CD4-positive, alpha-beta T cell treated with Interleukin-12 subunit alpha and Interleukin-12 subunit beta, for 1 hour (primary cell): Measurements from ENCODE around the gene LGI4.

Experiments
- DNase-seq: peaks from one replicate; pipeline ENCODE4 v3.0.0-alpha.2; 2020

LGI4 gene

DNA sequence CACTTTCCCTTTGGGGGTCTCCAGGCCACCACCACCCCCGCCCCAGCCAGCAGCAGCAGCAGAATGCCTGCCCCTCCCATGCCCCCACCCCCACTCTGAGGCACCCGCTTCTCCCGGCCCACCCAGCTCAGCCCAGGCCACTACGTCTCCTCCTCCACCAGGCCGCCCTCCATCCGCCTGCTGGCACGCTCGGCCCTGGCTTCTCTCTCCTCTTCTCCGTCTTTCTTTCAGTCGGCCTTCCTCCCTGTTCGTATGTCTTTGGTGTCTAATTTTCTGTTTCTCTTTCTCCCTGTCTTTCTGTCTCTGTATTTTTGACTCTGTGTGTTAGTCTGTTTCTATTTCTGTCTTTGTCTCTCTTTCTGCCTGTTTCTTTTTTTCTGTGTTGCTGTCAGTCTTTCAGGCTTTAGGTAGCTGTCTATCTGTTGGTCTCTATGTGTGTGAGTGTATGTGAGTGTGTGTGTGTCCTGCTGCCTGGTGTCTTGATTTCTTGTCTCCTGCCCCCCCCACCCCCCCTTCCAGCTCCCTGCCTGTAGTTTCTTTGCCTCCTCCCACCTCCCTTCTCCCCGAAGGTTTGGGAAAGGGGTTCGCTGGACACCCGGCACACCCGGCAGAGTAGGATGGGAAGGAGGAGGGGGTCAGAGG lies at the start of gene LGI4:
Gene LGI4 (minus strand): TSS at position 459 of the 642 bp plus-strand sequence. CDS start 379 bp downstream, at position 80.
- DNase-seq: no peak

DNA sequence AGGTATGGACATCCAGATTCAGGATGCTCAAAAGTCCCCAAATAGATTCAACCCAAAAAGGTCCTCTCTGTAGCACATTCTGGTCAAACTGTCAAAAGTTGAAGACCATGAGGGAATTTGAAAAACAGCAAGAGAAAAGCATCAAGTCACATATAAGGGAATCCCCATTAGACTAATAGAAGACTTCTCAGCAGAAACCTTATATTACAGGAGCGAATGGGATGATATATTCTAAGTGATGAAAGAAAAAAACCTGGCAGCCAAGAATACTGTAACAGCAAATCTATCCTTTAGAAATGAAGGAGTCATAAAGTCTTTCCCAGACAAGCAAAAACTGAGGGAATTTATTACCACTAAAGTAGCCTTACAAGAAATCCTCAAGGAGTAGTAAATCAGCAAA lies 49.4 kb upstream of the LGI4 start:
- no peak for DNase-seq

GRCh38 chr19:35181387-35181786 lies 46.5 kb upstream of the LGI4 start:
- no peak for DNase-seq

GRCh38 chr19:35179830-35180229 lies 45.0 kb upstream of the LGI4 start:
- no peak for DNase-seq

DNA sequence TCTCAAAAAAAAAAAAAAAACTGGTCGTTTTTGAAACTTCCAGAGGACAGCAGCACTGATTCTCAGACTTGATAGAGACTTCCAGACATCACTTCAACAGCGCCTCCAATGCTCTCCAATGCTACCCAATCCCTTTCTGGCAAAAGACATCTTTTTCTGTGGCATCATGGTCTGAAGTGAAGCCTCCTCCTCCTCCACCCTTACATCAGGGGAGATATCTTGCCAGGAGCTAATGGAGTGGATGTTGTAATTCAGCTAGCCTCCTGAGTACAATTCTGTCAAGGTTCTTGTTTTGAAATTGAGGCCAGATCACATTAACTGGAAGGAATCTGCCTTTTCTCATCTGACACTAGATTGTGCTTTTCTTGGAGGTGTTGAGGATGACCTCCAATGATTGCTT lies 43.8 kb upstream of the LGI4 start:
- no peak for DNase-seq

DNA sequence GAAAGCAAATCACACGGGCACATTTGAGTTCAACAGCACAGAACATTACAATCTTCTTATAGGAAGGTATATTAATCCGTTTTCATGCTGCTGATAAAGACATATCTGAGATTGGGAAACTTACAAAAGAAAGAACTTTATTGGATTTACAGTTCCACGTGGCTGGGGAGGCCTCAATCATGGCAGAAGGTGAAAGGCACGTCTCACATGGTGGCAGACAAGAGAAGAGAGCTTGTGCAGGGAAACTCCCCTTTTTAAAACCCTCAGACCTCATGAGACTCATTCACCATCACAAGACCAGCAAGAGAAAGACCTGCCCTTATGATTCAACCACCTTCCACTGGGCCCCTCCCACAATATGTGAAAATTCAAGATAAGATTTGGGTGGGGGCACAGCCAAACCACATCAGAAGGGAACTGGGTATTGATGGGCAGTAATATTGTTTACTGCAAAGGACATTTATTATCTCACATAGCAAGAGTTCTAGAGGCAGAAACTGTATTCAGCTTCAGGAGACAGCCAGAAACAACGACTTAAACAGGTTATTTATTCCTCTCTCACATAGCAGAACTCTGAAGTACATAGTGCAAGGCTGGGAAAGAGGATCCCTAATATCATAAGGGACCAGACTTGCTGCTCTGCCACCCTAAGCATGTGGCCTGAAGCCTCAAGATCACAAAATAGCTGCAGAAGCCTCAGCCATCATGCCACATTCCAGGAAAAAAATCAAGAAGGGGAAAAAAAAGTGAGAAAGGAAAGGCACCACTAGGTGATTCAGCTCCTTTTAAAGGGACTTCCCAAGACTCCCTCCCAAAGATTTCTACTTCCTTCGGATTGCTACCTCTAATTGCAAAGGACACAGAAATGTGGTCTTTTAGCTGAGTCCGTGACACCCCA lies 42.8 kb upstream of the LGI4 start:
- no peak for DNase-seq

GRCh38 chr19:35176181-35176570 lies 41.3 kb upstream of the LGI4 start:
- DNase-seq: no peak

GRCh38 chr19:35174226-35174625 lies 39.4 kb upstream of the LGI4 start:
- DNase-seq: no peak

DNA sequence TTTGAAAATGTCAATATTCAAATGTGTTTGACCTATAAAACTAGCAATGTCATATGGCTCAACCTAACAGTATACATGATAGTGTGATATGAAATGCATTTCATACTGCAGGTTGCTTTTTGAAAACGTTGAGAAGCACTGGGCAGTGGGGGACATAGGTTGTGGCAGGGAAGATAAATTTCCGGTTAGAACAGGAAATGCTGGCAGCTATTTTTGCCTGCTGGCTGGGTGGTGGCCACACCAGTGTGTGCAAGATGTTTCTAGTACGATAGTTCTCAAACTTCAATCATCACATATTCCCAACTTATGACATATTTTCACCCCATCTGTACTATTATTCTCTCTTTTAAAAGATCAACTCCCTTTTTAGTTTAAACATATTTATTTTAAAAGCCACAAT lies 36.9 kb upstream of the LGI4 start:
- DNase-seq: no peak

DNA sequence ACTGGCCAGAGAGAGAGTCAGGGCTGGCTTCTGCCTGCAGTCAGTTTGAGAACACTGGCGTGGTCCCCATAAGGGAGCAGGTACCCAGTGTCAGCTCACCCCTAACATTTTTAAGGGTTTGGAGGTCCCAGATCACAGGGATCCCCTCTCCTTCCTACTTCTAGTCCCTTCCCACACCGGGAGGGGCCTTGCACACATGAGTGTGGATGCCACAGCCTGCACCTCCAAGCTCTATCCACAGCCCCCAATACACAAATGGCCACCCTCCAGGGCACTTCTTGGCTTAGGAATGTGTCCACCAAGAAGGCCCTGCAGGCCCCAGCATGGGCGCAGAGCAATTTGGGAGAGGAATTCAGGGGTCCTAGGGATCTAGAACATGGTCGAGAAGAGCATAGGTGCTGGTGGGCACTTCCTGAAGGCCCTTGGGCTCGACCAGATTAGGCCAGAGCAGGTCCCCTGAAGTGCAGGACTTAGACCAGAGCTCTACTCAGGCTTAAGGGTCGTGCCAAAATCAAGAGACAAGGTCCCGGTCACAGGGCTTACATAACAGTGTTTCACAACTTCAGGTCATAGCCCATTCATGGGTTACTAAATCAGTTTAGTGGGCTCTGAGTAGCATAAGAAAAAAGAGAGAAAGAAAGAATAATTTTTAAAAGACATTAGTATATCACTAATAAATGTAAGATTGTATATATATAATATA lies 35.7 kb upstream of the LGI4 start:
- DNase-seq: no peak

GRCh38 chr19:35169221-35169995 lies 34.5 kb upstream of the LGI4 start:
- DNase-seq: no peak

GRCh38 chr19:35168196-35168595 lies 33.3 kb upstream of the LGI4 start:
- no peak for DNase-seq

DNA sequence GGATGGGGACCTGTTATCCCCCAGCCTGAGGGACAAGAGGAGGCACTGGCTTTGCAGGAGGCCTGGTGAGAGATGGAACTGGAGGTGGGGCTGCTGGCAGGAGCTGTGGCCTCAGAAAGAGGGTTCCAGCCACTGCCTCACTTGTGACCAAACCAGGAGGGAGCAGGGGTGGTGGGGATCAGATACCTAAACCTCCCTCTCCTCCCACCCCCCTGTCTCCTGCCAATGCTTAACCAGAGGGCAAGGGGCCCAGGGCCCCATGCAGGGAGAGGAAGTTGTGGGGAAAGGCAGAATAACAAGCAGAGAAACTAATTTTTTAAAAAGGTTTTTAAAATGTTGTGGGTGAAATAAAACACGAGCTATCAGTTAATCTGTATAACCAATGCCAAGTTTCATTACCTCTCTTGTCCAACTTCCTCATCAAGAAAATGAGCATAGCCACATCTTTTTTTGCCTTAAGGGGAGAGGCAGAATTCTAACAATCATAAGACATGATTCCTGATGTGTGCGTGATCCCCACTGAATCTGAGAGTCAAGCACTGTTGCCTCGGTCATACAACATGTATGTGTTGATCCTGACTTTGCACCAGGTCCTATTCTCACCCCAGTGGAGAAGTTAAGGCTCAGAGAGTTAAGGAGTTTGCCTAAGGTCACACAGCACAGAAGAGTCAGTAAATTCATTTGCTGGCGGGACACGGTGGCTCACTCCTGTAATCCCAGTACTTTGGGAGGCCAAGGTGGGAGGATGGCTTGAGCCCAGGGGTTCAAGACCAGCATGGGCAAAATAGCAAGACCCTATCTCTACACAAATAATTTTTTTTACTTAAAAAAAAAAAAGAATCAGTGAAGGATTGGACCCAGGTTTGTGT lies 32.6 kb upstream of the LGI4 start:
- peak; percentile 20 for DNase-seq

GRCh38 chr19:35166100-35167063 lies 31.5 kb upstream of the LGI4 start:
- DNase-seq: no peak

DNA sequence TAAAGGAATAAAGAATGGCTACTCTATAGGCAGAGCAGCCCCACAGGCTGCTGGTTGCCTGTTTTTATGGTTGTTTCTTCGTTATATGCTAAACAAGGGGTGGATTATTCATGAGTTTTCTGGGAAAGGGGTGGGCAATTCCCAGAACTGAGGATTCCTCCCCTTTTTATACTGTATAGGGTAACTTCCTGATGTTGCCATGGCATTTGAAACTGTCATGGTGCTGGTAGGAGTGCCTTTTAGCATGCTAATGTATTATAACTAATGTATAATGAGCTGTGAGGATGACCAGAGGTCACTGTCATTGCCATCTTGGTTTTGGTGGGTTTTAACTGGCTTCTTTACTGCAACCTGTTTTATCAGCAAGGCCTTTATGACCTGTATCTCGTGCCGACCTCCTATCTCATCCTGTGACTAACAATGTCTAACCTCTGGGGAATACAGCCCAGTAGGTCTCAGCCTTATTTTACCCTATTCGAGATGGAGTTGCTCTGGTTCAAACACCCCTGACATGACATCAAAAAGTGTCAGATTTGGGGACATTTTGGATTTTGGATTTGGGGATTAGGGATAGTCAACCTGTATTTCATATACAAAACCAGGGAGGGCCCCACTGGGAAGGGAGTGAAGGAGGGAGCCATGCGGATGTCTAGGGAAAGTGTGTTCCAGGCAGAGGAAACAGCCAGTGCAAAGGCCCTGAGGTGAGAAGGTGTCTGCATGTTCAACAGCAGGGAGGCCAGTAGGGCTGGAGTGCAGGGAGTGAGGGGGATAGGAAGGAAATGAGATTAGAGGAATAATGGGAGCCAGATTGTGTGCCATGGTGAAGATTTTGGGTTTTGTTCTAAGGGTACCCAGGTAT lies 30.6 kb upstream of the LGI4 start:
- no peak for DNase-seq

DNA sequence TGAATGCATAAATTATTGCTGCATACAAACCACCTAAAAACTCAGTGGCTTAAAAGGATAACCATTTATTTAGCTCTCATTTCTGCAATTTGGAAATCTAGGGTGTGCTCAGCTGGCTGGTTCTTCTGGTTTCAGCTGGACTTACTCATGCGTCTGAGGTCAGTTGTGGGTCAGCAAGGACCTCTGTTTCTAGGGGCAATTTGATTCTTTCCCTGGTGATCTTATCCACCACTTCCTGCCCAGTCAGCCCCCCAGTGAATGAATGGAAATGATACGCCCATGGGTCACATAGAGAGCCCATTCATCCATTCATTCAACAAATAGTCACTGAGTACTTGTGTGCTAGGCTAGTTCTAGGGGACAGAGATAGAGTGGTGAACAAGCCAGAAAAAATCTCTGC lies 29.6 kb upstream of the LGI4 start:
- no peak for DNase-seq

GRCh38 chr19:35162471-35163326 lies 27.8 kb upstream of the LGI4 start:
- no peak for DNase-seq

DNA sequence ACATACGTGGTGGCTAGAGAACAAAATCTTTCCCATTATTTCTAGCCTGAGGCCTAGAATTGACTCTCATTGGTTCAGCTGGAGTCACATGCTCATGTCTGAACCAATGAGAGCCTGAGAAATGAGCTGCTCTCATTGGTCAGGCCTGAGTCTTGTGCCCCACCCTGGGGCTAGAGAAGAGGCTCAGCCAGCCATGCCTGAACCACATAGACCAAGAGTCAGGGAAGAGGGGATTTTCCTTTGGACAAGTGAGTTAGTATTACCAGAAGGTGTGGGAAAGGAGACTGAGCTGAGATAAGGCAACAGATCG lies 26.5 kb upstream of the LGI4 start:
- DNase-seq: no peak
